BE2C (cell line): ENCODE results near the gene GPSM1.

Source experiments
- DNase-seq: peaks from one replicate; pipeline ENCODE4 v3.0.0-alpha.2; 2020
- H3K27me3 ChIP-seq: fragments of 250-450 bp; sonication (Bioruptor Pico); 2 replicates; pipeline ENCODE4 v1.5.1; 2020; ENCODE audit warnings: mild to moderate bottlenecking
- H3K36me3 ChIP-seq: fragments of 250-450 bp; sonication (Bioruptor Pico); 2 replicates; pipeline ENCODE4 v1.5.1; 2020; ENCODE audit warnings: mild to moderate bottlenecking
- H3K4me1 ChIP-seq: fragments of 250-450 bp; sonication (Bioruptor Pico); 2 replicates; pipeline ENCODE4 v1.5.1; 2020
- H3K4me3 ChIP-seq: 2 replicates; pipeline ENCODE4 v1.5.1; 2011; ENCODE audit warnings: low read depth, low read length
- H3K9me3 ChIP-seq: fragments of 250-450 bp; sonication (Bioruptor Pico); 2 replicates; pipeline ENCODE4 v1.5.1; 2020
- TF ChIP-seq, protein P1 (sequence below): IDR thresholded peaks from 2 replicates; pipeline ENCODE4 v1.5.1; 2012; ENCODE audit warnings: mild to moderate bottlenecking, low read depth, low read length

The GPSM1 gene

DNA sequence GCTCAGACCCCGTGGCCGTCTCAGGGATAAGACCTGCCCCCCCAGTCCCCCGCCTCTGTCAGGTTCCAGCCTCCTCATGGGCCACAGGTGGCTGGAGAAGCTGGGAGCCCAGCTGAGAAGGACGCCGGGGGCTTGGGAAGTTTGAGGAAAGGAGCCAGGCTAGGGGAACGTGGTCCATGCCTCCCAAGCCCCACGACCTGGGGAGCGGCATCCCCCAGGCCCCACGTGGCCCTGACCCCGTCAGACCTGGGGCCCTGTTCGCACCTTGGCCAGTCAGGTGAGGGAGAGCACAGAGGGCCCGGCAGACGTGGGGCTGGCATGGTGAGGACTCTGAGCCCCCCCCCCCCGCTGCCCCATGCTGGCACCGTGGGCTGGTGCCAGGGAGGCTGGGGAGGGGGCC, 3.7 kb downstream of the GPSM1 start:
- no peak for DNase-seq
- TF ChIP-seq, protein P1, sequence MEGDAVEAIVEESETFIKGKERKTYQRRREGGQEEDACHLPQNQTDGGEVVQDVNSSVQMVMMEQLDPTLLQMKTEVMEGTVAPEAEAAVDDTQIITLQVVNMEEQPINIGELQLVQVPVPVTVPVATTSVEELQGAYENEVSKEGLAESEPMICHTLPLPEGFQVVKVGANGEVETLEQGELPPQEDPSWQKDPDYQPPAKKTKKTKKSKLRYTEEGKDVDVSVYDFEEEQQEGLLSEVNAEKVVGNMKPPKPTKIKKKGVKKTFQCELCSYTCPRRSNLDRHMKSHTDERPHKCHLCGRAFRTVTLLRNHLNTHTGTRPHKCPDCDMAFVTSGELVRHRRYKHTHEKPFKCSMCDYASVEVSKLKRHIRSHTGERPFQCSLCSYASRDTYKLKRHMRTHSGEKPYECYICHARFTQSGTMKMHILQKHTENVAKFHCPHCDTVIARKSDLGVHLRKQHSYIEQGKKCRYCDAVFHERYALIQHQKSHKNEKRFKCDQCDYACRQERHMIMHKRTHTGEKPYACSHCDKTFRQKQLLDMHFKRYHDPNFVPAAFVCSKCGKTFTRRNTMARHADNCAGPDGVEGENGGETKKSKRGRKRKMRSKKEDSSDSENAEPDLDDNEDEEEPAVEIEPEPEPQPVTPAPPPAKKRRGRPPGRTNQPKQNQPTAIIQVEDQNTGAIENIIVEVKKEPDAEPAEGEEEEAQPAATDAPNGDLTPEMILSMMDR, result no peak
- H3K36me3 ChIP-seq, result peaks cover 24% of the 10 kb centered on the region
- H3K4me3 ChIP-seq, result no peak overlapping the region
- no peaks in the 10 kb centered on the region for H3K9me3 ChIP-seq
- no peaks in the 10 kb centered on the region for H3K27me3 ChIP-seq
- H3K4me1 ChIP-seq, result peaks cover 10% of the 10 kb centered on the region

DNA sequence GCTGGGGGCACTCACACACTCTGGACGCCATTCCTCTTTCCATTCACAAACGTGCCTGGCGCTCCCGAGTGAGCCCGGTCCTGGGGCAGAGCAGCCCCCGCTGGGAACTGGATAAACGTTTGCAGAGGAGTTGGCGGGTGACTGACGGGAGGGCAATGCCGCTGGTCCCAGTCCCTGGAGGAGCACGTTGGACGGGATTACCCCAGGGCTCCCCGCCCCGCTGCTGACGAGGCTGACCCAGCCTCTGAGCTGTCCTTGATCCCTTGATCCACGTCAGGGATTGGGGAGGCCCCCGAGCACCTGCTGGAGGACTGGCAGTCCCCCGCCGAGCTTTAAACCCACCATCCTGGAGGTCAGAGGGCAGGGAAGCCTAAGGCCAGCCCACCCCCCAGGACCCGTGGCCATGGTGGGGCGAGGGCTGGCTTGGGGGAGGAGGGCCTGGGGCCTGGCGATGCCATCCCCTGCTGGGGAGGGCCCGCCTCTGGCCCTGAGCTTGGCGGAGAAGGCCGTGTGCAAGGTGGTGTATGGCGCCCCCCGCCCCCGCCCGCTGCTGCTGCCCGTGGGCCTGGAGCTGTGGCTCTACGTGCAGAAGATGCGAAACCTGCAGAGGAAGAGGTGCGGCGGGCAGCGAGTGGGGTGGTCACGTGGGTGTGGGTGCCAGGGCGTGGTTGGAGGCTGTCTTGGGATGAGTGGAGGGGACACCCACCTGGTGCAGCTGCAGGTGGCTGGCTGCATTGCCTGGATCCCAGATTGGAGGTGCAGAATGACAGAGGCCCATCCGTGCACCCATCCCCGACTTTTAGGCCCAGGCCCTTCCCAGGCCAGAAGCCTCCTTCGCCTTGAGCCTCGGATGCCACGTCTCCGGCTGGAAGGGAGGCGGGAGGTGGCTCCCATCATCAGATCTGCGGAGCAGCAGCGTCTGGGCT, 4.5 kb downstream of the GPSM1 start:
- Histone ChIP-seq H3K27me3 (no peaks in the 10 kb centered on the region), H3K9me3 (no peaks in the 10 kb centered on the region), H3K4me3 (no peak overlapping the region), H3K36me3 (peaks cover 27% of the 10 kb centered on the region), H3K4me1 (peaks cover 3% of the 10 kb centered on the region)
- TF ChIP-seq, protein P1, result no peak
- DNase-seq, result no peak

DNA sequence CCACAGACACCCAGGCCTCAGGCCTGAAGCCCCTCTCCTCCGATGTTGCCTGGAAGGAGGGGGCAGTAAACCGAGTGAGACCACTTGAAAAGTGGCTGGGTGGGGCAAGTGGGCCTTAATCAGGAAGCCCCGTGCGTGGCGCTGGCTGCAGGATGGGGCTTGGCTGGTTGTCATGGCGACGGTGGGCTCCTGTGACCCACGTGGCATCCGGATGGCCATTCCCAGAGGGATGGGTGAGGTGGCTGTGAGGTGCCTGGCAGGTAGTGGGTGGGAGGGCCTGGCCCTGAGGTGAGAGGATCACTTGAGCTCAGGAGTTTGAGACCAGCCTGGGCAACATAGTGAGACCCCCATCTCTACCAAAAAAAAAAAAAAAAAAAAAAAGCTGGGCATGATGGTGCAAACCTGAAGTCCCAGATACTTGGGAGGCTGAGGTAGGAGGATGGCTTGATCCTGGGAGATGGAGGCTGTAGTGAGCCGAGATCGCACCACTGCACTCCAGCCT, 5.2 kb downstream of the GPSM1 start:
- DNase-seq, result no peak

DNA sequence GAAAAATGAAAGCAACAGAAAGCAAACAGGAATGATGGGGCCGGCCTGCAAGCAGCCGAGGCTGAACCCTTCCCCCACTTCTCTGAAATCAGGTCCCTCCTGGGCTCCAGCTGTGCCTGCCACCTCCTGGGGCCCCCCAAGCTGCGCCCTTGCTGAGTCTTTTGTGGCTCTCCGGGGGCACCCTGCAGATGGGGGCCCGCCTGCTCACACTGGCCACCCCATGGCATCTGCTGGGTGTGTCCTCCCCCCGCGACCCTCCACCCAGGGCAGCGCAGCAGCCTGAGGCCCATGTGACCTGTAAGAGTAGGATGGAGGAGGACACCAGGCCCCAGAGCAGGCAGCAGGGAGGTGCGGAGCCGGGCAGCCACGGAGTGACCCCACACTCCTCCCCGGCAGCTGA, 5.7 kb downstream of the GPSM1 start:
- peaks cover 38% of the 10 kb centered on the region for H3K36me3 ChIP-seq
- TF ChIP-seq, protein P1, result no peak
- H3K4me3 ChIP-seq, result no peak overlapping the region
- H3K27me3 ChIP-seq, result no peaks in the 10 kb centered on the region
- H3K9me3 ChIP-seq, result no peaks in the 10 kb centered on the region
- DNase-seq, result no peak
- H3K4me1 ChIP-seq, result no peaks in the 10 kb centered on the region

More for the DNA sequence above, 5.2 kb downstream of the GPSM1 start:
- no peak overlapping the region for H3K4me3 ChIP-seq
- peaks cover 32% of the 10 kb centered on the region for H3K36me3 ChIP-seq
- TF ChIP-seq, protein P1, result no peak
- no peaks in the 10 kb centered on the region for H3K4me1 ChIP-seq
- H3K27me3 ChIP-seq, result no peaks in the 10 kb centered on the region
- no peaks in the 10 kb centered on the region for H3K9me3 ChIP-seq

DNA sequence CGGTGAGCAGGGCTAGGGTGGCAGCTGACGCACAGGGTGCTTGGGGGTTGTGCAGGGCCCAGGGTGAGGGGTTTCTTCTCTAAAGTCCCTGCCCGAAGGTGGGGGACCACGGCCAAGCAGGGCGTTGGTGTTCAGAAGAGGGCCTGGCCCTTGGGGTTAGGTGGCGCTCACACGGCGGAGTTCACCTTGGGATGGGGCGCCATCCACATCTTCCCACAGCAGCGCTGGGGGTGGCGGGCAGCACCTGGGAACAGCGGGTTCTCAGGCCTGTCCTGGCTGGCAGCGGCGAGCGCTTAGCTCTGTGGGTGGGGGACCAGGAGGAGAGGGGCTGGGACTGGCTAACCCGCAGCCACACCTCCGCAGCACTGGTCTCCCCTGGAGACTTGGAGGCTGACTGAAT, 6.1 kb downstream of the GPSM1 start:
- Histone ChIP-seq H3K9me3 (no peaks in the 10 kb centered on the region), H3K4me1 (no peaks in the 10 kb centered on the region), H3K27me3 (no peaks in the 10 kb centered on the region), H3K36me3 (peaks cover 42% of the 10 kb centered on the region), H3K4me3 (no peak overlapping the region)
- no peak for DNase-seq
- TF ChIP-seq, protein P1, result no peak

DNA sequence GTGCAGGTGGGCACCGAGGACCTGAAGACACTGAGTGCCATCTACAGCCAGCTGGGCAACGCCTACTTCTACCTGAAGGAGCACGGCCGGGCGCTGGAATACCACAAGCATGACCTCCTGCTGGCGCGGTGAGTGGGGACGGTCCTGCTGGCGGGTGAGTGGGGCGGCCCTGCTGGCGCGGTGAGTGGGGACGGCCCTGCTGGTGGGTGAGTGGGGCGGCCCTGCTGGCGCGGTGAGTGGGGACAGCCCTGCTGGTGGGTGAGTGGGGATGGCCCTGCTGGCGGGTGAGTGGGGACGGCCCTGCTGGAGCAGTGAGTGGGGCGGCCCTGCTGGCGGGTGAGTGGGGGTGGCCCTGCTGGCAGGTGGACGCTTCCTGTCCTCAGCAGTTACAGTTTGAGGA, 7.2 kb downstream of the GPSM1 start:
- DNase-seq, result no peak
- Histone ChIP-seq H3K4me3 (no peak overlapping the region), H3K27me3 (no peaks in the 10 kb centered on the region), H3K4me1 (no peaks in the 10 kb centered on the region), H3K36me3 (peaks cover 48% of the 10 kb centered on the region), H3K9me3 (no peaks in the 10 kb centered on the region)
- TF ChIP-seq, protein P1, result no peak
